Measurements from ENCODE around the gene DENND5B. TPM values are rescaled to one million over a fixed set of nuclear protein-coding genes. Genes with fewer than 3 reads are reported as not detected.
"Not testable (repeated sequence)": the region's sequence is repeated elsewhere in the genome, so short reads cannot be mapped to it uniquely, and the experiment has no call there.

The DENND5B gene
- total RNA-seq, 2 donors from 2014 or later, result 10.5 to 14.4 TPM

DNA sequence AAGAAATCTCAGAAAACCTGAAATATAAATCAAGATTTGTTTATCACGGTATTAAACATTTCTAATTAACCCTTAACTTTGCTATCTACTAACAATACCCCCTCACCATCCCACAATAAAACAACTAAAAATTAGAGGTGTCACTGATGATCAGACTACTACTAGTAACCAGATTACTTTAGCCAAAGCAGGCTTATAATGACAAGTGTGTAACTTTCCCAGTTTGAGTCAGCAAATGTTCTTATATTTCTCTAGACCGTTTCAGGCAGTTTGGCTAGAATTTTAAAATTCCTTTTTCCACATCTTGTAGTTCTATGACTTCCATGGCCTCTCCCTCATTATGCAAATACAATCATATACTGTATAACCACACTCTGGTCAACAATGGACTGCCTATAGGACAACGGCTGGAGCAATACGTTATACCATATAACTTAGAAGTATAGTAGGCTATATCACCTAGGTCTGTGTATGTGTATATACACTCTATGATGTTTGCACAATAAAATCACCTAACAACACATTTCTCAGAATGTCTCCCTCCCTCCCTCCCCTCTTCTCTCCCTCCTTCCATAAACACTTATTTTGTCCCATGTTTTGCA is 102.1 kb downstream of the DENND5B start:
- ATAC-seq (peak; percentile 81), DNase-seq (no peak)
- intact Hi-C loops (cut with DNase I, micrococcal nuclease), result no loop called here

DNA sequence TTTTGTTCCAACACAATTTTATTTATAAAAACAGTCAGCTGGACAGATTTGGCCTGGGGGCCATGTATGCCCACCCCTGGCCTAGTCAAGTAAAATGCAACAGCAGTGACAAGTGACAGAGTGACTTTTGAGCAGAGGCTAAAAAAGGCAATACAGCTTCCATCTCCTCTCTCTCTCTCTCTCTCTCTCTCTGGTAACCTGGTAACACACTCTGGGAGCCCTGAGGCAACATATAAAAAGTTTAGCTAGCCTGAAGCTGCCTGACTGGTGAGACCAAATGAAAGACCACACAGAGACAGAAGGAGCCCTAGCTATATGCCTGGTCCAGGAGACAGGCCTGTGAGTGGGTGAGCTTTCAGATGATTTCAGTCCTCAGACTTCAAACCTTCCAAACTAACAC is 105.4 kb downstream of the DENND5B start:
- ATAC-seq, result no peak
- DNase-seq, result no peak
- intact Hi-C loops (cut with DNase I, micrococcal nuclease), result no loop called here

DNA sequence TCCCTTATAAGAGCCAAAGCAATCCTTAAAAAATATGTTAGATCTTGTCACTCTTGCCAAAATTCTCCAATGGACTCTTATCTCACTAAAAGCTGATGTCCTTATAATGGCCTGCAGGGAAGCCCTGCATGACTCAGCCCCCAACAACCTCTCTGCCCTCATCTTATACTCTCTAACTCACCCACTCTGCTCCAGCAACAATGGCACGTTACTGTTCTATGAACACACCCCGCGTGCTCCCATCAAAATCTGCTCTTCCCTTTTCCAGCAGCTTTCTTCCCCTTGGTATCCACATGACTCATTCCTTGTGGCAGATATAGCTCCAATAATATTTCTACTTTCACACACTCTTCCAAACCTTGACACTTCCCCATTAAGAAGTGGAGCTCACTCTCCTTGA is 108.1 kb downstream of the DENND5B start:
- intact Hi-C loops (cut with DNase I, micrococcal nuclease), result no loop called here
- DNase-seq (no peak), ATAC-seq (no peak)

DNA sequence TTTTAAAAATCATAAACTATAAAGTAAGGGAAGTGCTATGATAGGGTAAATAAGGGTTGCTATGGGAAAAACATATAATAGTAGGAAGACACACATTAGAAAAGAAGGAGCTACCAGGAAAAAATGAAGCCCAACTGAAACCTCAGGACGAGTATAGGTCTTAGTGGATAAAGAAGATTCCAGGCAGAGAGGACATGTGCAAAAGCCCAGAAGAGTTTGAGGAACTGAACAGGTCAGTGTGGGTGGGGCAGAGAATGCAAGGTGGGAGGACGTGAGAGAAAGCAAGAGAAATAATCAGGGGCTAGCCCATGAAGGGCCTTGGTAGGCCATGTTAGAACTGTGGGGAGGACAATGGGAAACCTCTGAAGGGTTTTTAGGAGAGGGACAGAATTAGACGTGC is 109.5 kb downstream of the DENND5B start:
- no peak for ATAC-seq

DNA sequence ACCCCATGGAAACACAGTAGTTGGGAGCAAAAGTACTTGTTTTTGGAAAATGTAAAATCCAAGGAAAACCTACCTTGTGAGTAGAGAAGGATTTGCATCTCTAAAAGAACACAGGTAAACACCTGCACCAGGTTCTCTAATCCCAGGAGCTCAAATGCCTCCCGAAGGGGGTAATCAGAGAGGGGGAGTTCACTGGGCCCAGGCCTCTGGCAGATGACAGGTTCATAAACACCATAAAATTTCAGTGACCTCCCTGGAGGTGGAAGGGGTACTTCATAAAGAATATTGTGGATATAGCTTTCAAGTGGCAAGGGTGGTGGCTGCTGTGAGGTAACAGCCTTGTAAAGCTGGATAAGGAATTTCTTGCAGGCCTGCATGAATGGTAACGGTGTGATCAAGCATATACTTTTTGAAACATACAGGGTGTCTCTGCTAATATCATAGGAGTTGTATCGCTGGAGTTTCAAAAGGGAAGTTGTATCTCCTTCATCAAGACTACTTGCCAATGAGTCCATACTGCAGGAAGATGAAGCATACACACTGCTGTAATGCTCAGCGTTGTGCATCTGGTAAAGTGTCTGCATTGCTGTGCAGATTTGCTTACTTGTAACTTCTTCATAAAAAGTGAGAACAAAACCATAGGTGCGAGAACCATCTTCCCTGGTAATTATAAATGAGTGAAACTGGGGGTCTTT is 111.3 kb downstream of the DENND5B start:
- DNase-seq, result no peak
- intact Hi-C loops (cut with DNase I, micrococcal nuclease), result no loop called here
- ATAC-seq, result no peak

More for the DNA sequence above, 109.5 kb downstream of the DENND5B start:
- DNase-seq, result no peak
- intact Hi-C loops (cut with DNase I, micrococcal nuclease), result no loop called here

DNA sequence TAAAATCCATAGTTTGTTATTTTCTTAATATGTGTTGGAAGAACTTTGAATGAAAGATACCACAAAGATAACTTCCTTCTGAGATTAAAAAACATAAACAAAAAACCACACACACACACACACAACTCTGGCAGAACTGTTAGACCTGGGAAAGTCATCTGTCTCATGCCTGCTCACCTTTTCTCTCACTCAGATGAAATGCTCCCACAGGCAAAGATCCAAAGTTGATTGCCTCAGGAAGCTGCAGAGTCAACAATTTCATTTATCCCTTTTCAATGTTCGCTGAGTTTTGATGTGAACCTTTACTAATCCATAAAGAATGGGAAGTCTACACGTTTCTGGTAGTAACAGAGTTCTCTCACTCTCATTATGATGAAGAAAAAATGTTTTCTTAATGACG is 112.0 kb downstream of the DENND5B start:
- DNase-seq (no peak), ATAC-seq (no peak)

DNA sequence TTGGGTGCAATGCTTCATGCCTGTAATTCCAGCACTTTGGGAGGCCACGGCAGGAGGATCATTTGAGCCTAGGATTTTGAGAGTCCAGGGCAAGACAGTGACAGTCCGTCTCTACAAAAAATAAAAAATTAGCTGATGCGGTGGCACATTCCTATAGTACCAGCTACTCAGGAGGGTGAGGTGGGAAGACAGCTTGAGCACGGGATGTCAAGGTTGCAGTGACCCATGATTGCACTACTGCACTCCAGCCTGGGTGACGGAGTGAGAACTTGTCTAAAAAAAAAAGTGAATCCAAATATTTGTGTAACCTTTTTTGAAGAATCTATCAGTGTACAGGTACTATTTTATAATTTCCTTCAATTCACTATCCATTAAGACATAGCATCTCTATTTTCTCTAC is 112.5 kb downstream of the DENND5B start:
- DNase-seq (no peak), ATAC-seq (no peak)
- intact Hi-C loops (cut with DNase I, micrococcal nuclease), result no loop called here

More for the DNA sequence above, 112.0 kb downstream of the DENND5B start:
- intact Hi-C loops (cut with DNase I, micrococcal nuclease), result no loop called here

DNA sequence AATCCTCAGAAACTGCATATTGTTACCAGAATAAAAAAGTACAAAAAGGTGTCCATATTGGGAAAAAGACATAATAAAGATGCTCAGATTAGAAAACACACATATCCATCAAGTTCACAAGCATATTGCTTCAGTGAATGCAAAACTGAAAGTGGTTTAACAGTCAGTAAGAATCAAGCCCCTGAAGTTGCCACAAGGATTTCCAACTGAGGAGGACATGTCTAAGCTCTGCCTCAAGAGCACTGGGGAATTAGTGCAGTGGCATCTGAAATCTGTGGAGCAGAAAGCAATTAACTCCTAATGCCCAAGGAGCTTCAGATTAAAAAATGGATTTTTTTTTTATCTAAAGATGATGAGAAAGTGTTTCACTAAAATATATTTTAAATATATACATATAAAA is 113.2 kb downstream of the DENND5B start:
- no peak for DNase-seq
- no peak for ATAC-seq
- intact Hi-C loops (cut with DNase I, micrococcal nuclease), result no loop called here

DNA sequence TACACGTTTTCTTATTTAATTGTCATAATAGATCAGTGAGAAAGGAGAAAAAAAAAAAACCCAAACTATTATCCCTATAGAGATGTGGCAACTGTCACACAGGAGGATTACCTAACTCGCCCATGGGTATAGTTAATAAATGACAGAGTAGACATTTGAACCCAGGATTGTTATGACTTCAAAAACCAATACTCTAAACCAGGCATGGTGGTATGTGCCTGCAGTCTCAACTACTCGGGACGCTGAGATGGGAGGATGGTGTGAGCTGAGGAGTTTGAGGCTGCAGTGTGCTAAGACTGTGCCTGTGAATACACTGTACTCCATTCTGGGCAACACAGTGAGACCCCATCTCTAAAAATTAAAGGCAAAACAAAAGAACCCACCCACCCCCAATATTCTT is 114.5 kb downstream of the DENND5B start:
- ATAC-seq (no peak), DNase-seq (no peak)
- intact Hi-C loops (cut with DNase I, micrococcal nuclease), result no loop called here

DNA sequence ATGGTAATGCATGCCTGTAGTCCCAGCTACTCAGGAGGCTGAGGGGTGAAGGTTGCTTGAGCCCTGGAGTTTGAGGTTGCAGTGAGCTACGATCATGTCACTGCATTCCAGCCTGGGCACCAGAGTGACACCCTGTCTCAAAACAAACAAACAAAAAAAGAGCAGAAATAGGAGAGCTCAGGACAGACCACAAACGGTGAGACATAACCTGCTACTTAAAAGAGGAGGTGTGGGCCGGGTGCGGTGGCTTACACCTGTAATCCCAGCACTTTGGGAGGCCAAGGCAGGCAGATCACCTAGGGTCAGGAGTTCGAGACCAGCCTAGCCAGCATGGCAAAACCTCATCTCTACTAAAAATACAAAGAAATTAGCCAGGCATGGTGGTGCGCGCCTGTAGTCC is 115.3 kb downstream of the DENND5B start:
- intact Hi-C loops (cut with DNase I, micrococcal nuclease); ATAC-seq: not testable (repeated sequence)

DNA sequence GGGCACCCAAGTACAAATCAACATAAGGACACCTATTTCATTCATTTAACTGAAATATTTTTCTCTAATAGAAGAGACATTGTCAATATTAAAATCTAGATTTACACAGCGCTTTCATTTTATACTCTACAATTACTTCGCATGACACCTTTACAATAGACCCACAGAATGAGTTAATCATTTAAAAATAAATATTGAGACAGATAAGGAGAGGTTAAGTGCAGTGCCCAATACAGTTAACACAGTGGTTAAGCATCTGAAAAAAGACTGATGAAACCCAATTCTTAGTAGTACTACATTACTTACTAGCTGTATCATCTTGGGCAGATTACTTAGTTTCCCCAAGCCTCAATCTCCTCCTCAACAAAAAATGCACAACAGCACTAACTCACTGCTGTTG is 116.2 kb downstream of the DENND5B start:
- intact Hi-C loops (cut with DNase I, micrococcal nuclease), result no loop called here
- ATAC-seq (no peak), DNase-seq (no peak)

More for the DNA sequence above, 115.3 kb downstream of the DENND5B start:
- DNase-seq, result not testable (repeated sequence)

DNA sequence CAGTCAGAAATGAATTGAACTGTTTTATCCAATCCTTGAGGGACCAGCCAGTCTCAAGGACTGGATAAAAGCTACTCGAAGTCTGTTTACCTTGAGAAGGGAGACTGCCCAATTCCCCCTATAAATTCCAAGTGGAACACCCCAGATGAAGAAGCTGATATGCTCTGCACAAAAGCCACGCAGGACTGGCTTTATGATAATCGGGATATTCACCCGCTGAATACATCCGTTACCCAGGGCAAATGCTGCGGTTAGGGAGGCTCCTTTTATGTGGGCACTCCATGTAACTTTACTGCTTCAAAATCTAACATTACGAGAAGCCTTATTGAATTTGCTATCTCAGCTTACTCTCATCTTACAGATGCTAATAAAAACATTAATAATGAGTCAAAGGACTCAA is 119.1 kb downstream of the DENND5B start:
- no peak for DNase-seq
- no peak for ATAC-seq
- intact Hi-C loops (cut with DNase I, micrococcal nuclease), result no loop called here

DNA sequence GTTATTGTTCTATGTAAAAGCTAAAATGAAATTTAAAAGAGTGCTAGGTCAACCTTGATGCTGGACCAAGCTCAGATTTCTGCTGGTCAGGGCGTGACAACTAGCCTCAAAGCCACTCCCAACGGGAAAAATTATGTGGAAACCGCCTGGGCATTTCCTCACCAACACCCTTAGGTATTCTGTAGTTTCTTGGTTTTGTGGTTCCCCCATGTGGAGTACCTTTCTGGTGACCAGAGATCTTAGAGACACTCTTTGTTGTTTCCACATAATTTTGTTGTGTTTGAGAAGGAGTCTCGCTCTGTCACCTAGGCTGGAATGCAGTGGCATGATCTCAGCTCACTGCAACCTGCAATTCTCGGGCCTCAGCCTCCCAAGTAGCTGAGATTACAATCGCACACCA is 119.9 kb downstream of the DENND5B start:
- no peak for DNase-seq
- intact Hi-C loops (cut with DNase I, micrococcal nuclease), result no loop called here
- no peak for ATAC-seq

DNA sequence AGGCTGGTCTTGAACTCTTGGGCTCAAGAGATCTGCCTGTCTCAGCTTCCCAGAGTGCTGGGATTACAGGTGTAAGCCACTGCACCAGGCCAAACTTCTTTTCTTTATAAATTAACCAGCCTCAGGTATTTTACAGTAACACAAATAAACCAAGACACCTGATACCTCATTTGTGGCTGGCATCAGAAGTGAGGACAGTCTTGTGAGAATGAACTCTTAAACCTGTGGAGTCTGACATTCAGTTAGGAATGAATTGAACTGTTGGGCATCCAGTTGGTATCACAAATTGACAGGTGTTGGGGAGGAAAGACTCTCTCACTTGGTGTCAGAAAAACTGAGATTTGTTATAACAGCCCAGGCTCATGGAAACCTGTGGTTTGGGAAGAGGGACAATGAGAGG is 120.5 kb downstream of the DENND5B start:
- no peak for DNase-seq
- ATAC-seq, result no peak
- intact Hi-C loops (cut with DNase I, micrococcal nuclease), result no loop called here

DNA sequence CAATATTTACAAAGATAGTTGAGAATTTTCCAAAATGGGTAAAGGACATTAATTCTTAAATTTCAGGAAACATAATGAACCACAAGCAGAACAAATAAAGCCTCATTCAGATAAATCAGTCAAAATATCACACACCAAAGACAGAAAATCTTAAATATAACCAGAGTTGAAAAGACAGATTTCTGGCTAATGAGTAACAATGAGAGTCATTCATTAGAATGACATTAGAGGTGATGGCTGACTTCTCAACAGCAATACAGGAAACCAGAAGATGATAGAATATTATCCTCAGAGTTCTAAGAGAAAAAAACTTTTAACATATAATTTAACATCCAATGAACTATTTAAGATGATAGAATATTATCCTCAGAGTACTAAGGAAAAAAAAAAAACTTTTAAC is 124.2 kb downstream of the DENND5B start:
- intact Hi-C loops (cut with DNase I, micrococcal nuclease), result no loop called here
- DNase-seq (no peak), ATAC-seq (no peak)

DNA sequence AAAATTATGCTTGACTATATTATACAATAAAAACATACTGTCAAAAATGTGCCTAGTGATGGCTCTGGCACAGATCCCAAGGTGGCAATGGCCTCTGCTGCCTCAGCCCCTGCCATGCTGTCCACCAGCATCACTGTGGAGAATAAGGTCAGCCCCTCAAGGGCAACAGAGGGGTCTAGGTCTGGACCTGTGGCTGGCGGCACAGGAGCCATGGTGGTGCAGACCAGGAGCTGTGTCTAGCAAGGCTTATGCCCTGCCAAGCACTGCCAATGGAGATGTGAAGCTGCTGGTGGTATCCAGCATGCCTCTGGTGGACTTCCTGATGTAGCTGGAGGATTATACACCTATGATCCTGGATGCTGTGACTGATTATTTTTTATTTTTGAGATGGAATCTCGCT is 125.9 kb downstream of the DENND5B start:
- intact Hi-C loops (cut with DNase I, micrococcal nuclease), result no loop called here
- ATAC-seq (no peak), DNase-seq (no peak)

DNA sequence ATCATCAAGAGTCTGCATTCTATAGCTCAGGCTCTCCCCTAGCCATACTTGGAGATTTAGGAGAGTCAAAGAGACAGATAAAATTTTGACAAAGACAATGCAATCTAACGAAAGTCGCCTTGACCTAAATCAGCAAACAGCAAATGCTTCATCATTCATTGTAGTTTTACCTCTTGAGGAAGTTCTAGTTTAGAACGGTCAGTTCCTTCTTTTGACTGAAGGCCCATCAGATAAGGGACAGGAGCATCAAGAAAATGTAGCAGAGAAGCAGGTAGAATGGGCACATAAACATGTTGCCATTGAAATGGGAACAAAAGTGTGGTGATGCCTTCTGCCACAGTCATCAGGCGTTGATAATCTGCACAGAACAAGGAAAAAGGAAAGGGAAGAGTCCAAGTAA is 130.9 kb downstream of the DENND5B start:
- DNase-seq (no peak), ATAC-seq (no peak)
- intact Hi-C loops (cut with DNase I, micrococcal nuclease), result no loop called here

DNA sequence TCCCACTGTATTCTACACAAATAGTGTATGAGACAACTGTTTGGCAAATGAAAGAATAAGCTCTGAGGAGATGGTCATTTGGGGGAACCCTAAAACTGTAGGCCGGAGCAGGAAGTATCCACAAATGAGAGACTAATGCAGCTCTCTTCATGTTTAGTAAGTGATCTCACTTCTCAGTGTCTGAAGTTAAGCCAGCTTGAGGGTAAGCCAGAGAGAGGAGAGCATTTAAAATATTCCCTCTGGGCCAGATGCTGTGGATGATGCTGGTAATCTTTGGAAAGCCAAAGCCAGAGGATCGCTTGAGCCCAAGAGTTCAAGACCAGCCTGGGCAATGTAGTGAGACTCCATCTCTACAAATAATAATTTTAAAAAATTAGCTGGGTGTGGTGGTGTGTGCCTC is 134.4 kb downstream of the DENND5B start:
- DNase-seq (no peak), ATAC-seq (no peak)
- intact Hi-C loops (cut with DNase I, micrococcal nuclease), result no loop called here

DNA sequence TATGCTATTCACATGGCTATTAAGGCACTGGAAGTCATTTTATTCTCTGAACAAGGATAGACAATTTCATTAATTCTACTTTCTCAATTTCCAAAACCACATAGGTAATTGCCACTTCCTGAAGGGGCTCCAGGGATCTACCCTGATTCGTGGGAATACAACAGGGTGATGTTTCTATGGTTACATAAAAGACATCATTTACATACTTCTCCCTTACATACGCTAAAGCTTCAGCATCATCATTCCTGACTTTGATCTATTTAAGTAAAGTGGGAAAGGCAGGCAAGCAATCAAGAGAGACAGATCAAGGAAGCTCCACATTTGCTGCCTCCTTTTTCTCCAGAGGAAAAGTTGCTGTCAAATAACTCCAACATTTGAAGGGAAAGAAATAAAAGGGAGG is 146.2 kb downstream of the DENND5B start:
- no peak for DNase-seq
- intact Hi-C loops (cut with DNase I, micrococcal nuclease), result no loop called here
- no peak for ATAC-seq

DNA sequence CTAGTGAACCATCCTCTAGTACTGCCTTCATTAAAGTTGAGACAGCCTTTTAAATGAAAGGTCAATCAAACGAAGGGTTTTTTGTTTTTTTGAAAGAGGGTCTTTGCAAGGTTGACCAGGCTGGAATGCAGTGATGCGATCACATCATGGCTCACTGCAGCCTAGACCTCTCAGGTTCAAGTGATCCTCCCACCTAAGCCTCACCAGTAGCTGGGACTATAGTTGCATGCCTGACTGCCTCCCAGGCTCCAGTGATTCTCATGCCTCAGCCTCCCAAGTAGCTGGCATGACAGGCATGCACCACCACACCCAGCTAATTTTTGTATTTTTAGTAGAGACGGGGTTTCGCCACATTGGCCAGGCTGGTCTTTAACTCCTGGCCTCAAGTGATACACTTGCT is 150.3 kb downstream of the DENND5B start:
- ATAC-seq, result no peak
- intact Hi-C loops (cut with DNase I, micrococcal nuclease), result no loop called here
- no peak for DNase-seq

DNA sequence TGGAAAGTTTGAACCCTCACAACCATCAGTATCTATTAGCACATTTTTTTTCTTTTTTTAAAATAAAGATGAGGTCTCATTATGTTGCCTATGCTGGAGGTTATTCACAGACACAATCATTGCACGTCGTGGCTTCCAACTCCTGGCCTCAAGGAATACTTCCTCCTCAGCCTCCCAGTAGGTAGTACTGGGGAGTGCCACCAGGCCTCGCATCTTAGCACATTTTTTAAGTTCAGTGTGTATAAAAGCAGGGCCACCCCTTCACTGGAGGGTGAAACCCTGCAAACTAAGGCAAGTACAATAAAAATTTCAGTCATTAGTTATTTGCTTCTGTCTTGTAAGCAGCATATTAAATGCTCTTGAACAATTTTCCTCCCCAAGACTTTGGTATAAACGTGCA is 150.8 kb downstream of the DENND5B start:
- DNase-seq, result no peak
- intact Hi-C loops (cut with DNase I, micrococcal nuclease), result no loop called here
- no peak for ATAC-seq

Measured in left colon (tissue), 2 donors.